A549 (cell line): ENCODE data around the gene SERPINB11. TPM values are rescaled to one million over a fixed set of nuclear protein-coding genes. Genes with fewer than 3 reads are reported as not detected.
A peak's percentile ranks its signal among the peaks of the same experiment; 100 is the strongest.

Source experiments
- ATAC-seq, 2 experiments: fragments of 200-7000 bp in 1 of 2; fragments of >200 bp in 1 of 2; cut with Nextera tagmentation in 1 of 2; cut with Tn5 transposase in 1 of 2; 3 replicates each; pipeline versions ENCODE4 v1.8.0 to v1.9.1; 2018 to 2020; ENCODE audit warnings: mild to moderate bottlenecking in 1 of 2, moderate library complexity in 1 of 2
- CTCF ChIA-PET: fragments of 300-600 bp; sonication (Branson Sonifier 250); formaldehyde crosslinking; extraction: SDS; loops from one replicate; lab custom pipeline; 2021; ENCODE audit warnings: antibody characterized with exemption, inconsistent platforms; lab: Yijun Ruan, JAX
- POLR2A ChIA-PET: fragments of 350-600 bp; formaldehyde crosslinking; extraction: SDS; loops from one replicate; lab custom pipeline; 2021; ENCODE audit warnings: antibody characterized with exemption, inconsistent platforms; lab: Yijun Ruan, JAX
- DNase-seq, 2 experiments: peaks; one replicate each; pipeline versions ENCODE4 v3.0.0 to v3.0.0-alpha.2; 2011 to 2016; ENCODE audit warnings: low read depth in 1 of 2, low spot score in 1 of 2
- FAIRE-seq: peaks from 2 replicates; lab custom pipeline; 2011; peaks lifted over from hg19 to GRCh38; lab: Jason Lieb, UNC
- H3K27ac ChIP-seq, 2 experiments: fragments of >200 bp; sonication (Bioruptor Twin); formaldehyde crosslinking; 3 replicates each; pipeline ENCODE4 v1.5.1; 2016 to 2017
- H3K4me1 ChIP-seq: fragments of >200 bp; sonication (Bioruptor Twin); formaldehyde crosslinking; 3 replicates; pipeline ENCODE4 v1.6.1; 2016
- H3K4me2 ChIP-seq: fragments of >200 bp; sonication (Bioruptor Twin); formaldehyde crosslinking; 3 replicates; pipeline ENCODE4 v1.6.1; 2016
- H3K4me3 ChIP-seq: fragments of >200 bp; sonication (Bioruptor Twin); formaldehyde crosslinking; 3 replicates; pipeline ENCODE4 v1.5.1; 2016
- H3K9me3 ChIP-seq: fragments of >200 bp; sonication (Bioruptor Twin); formaldehyde crosslinking; 3 replicates; pipeline ENCODE4 v1.6.1; 2016
- CBX2 ChIP-seq: fragments of 200-600 bp; sonication (generic); IDR thresholded peaks from 2 replicates; pipeline ENCODE4 v1.6.1; 2016; ENCODE audit warnings: low read depth, mild to moderate bottlenecking, borderline replicate concordance
- CBX8 ChIP-seq: fragments of 200-600 bp; sonication (generic); IDR thresholded peaks from 2 replicates; pipeline ENCODE4 v1.6.1; 2016
- CHD4 ChIP-seq: fragments of 200-600 bp; sonication (generic); IDR thresholded peaks from 2 replicates; pipeline ENCODE4 v1.6.1; 2016; ENCODE audit warnings: antibody characterized with exemption, mild to moderate bottlenecking, borderline replicate concordance
- EHMT2 ChIP-seq: fragments of 200-600 bp; sonication (generic); IDR thresholded peaks from 2 replicates; pipeline ENCODE4 v1.6.1; 2016; ENCODE audit warnings: antibody characterized with exemption, low read depth, mild to moderate bottlenecking, moderate library complexity
- FOSB ChIP-seq: fragments of 250-450 bp; sonication (Bioruptor Pico); IDR thresholded peaks from 2 replicates; pipeline ENCODE4 v1.5.0; 2020; ENCODE audit warnings: mild to moderate bottlenecking, moderate library complexity
- FOSL2 ChIP-seq, 2 experiments: fragments of 450-650 bp in 1 of 2; fragments of >200 bp in 1 of 2; sonication (Bioruptor Twin) in 1 of 2; formaldehyde crosslinking; IDR thresholded peaks; 2 replicates each; pipeline versions ENCODE4 v1.5.0 to v1.6.1; 2016 to 2020; ENCODE audit warnings: mild to moderate bottlenecking in 1 of 2, moderate library complexity in 1 of 2
- FOXS1 ChIP-seq: fragments of 250-450 bp; sonication (Bioruptor Pico); IDR thresholded peaks from 2 replicates; pipeline ENCODE4 v1.5.0; 2020; ENCODE audit warnings: mild to moderate bottlenecking, moderate library complexity
- HEYL ChIP-seq: fragments of 250-450 bp; sonication (Bioruptor Pico); IDR thresholded peaks from 2 replicates; pipeline ENCODE4 v1.8.0; 2021; ENCODE audit warnings: mild to moderate bottlenecking, moderate library complexity
- HOXA7 ChIP-seq: fragments of 250-450 bp; sonication (Bioruptor Pico); IDR thresholded peaks from 2 replicates; pipeline ENCODE4 v1.5.0; 2020; ENCODE audit warnings: mild to moderate bottlenecking, moderate library complexity
- HOXB13 ChIP-seq: fragments of 250-450 bp; sonication (Bioruptor Pico); IDR thresholded peaks from 2 replicates; pipeline ENCODE4 v1.5.0; 2020; ENCODE audit warnings: low read depth, mild to moderate bottlenecking, moderate library complexity
- JUNB ChIP-seq: fragments of >200 bp; sonication (Bioruptor Twin); formaldehyde crosslinking; IDR thresholded peaks from 2 replicates; pipeline ENCODE4 v1.6.1; 2016
- KDM5A ChIP-seq: fragments of 200-600 bp; sonication (generic); IDR thresholded peaks from 2 replicates; pipeline ENCODE4 v1.6.1; 2016; ENCODE audit warnings: antibody characterized with exemption, mild to moderate bottlenecking
- MYC ChIP-seq: IDR thresholded peaks from 2 replicates; pipeline ENCODE4 v1.6.1; 2012; ENCODE audit warnings: mild to moderate bottlenecking, inconsistent platforms, low read length, improper control_type of control experiment, borderline replicate concordance
- NFE2L2 ChIP-seq: fragments of 150-350 bp; conservative IDR thresholded peaks from 2 replicates; pipeline ENCODE4 v1.6.1; 2014; ENCODE audit warnings: low read length
- NR3C1 ChIP-seq: fragments of >200 bp; sonication (Bioruptor Twin); formaldehyde crosslinking; IDR thresholded peaks from 3 replicates; pipeline ENCODE4 v1.6.1; 2017
- POLR2A ChIP-seq: IDR thresholded peaks from 2 replicates; pipeline ENCODE4 v1.6.1; 2012; ENCODE audit warnings: mild to moderate bottlenecking, low read length
- POLR2AphosphoS2 ChIP-seq: conservative IDR thresholded peaks from 2 replicates; pipeline ENCODE4 v1.6.1; 2012; ENCODE audit warnings: low read length, improper control_type of control experiment, inconsistent platforms
- RAD21 ChIP-seq, 2 experiments: fragments of >200 bp in 1 of 2; sonication (Bioruptor Twin) in 1 of 2; formaldehyde crosslinking in 1 of 2; IDR thresholded peaks in 1 of 2; conservative IDR thresholded peaks in 1 of 2; 2 replicates in 1 of 2; 3 replicates in 1 of 2; pipeline ENCODE4 v1.6.1; 2012 to 2018; ENCODE audit warnings: inconsistent platforms in 1 of 2
- RCOR1 ChIP-seq: fragments of 150-350 bp; IDR thresholded peaks from 2 replicates; pipeline ENCODE4 v1.6.1; 2014; ENCODE audit warnings: antibody characterized with exemption, low read length, low read depth
- SMC3 ChIP-seq: fragments of >200 bp; sonication (Bioruptor Twin); formaldehyde crosslinking; IDR thresholded peaks from 3 replicates; pipeline ENCODE4 v1.6.1; 2018; ENCODE audit warnings: inconsistent platforms
- SREBF2 ChIP-seq: fragments of 450-650 bp; IDR thresholded peaks from 2 replicates; pipeline ENCODE4 v1.6.1; 2014; ENCODE audit warnings: mild to moderate bottlenecking, moderate library complexity
- TFCP2L1 ChIP-seq: fragments of 250-450 bp; sonication (Bioruptor Pico); IDR thresholded peaks from 2 replicates; pipeline ENCODE4 v1.5.0; 2021; ENCODE audit warnings: mild to moderate bottlenecking
- ZFP36 ChIP-seq: fragments of 450-650 bp; IDR thresholded peaks from 2 replicates; pipeline ENCODE4 v1.6.1; 2014; ENCODE audit warnings: borderline replicate concordance; ENCODE audit not compliant: partially characterized antibody
- ZSCAN20 ChIP-seq: fragments of 250-450 bp; sonication (Bioruptor Pico); IDR thresholded peaks from 2 replicates; pipeline ENCODE4 v1.8.0; 2022; ENCODE audit warnings: mild to moderate bottlenecking, moderate library complexity
- WGBS: methylation state at CpG from one replicate; pipeline ENCODE4 v1.1.6; 2017; ENCODE audit errors: missing lambda C conversion rate; 5-methylcytosine and 5-hydroxymethylcytosine counted together
- polyA plus RNA-seq, 4 experiments: library from polyadenylated mRNA; depleted of rRNA in 3 of 4; stranded (reverse); fragments of >200 nt; fragmentation: RNase III in 1 of 4; extraction: RNeasy Plus Mini Kit Qiagen cat#74134 plus additional on column Dnase treatment in 1 of 4; gene quantifications; 2 replicates in 3 of 4; 3 replicates in 1 of 4; pipeline ENCODE4 v1.2.3, GENCODE V29; 2011 to 2017
- TF ChIP-seq, protein P1 (sequence below): fragments of 150-350 bp; IDR thresholded peaks from 2 replicates; pipeline ENCODE4 v1.6.1; 2014; ENCODE audit warnings: low read depth, mild to moderate bottlenecking, low read length
- TF ChIP-seq, protein P2 (sequence below): fragments of 200-600 bp; sonication (generic); IDR thresholded peaks from 2 replicates; pipeline ENCODE4 v1.6.1; 2016; ENCODE audit warnings: antibody characterized with exemption, mild to moderate bottlenecking, moderate library complexity

Gene SERPINB11
- polyA plus RNA-seq, 2 of the 4 experiments (the other 2 are of a cell fraction), result 0.22 TPM; not detected in 1

DNA sequence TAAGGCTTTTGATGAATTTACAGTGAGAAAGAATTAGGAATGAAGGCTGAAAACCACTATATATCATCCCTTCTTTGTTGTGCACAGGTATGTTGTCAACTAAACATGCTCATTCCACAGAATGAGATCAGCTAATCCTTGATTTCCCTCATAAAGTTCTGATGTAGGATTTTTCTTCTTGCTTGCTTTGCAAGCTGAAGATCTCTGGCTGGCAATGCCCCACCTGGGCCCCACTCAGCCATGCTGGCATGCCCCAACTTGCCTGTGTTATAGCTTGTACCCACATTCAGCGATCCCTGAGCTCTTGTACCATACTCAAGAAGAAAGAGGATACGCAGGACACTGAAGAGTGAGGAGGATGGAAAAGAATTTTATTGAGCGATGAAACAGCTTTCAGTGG is 18.0 kb upstream of the SERPINB11 start:
- DNase-seq (no peak), FAIRE-seq (no peak), ATAC-seq (no peak)
- no peak overlapping the region for H3K4me3 ChIP-seq
- TF ChIP-seq NFE2L2 (no peak), ZFP36 (no peak), FOXS1 (CRISPR knock-in tag) (no peak), SREBF2 (no peak), SMC3 (no peak), NR3C1 (no peak), HEYL (no peak), CHD4 (no peak), MYC (no peak), HOXB13 (CRISPR knock-in tag) (no peak), FOSB (CRISPR knock-in tag) (no peak), TFCP2L1 (CRISPR knock-in tag) (no peak), HOXA7 (CRISPR knock-in tag) (no peak), RCOR1 (no peak), RAD21 (conservative IDR thresholded peaks at IDR 0.05 in 1 of 2, IDR thresholded peaks at IDR 0.05 in 1 of 2) (no peak), FOSL2 (IDR thresholded peaks at IDR 0.05) (no peak), FOSL2 (CRISPR knock-in tag; IDR thresholded peaks at IDR 0.05) (no peak), JUNB (no peak)
- TF ChIP-seq, protein P1, sequence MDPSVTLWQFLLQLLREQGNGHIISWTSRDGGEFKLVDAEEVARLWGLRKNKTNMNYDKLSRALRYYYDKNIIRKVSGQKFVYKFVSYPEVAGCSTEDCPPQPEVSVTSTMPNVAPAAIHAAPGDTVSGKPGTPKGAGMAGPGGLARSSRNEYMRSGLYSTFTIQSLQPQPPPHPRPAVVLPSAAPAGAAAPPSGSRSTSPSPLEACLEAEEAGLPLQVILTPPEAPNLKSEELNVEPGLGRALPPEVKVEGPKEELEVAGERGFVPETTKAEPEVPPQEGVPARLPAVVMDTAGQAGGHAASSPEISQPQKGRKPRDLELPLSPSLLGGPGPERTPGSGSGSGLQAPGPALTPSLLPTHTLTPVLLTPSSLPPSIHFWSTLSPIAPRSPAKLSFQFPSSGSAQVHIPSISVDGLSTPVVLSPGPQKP, result no peak
- WGBS, result 53% methylated on average over 3 of the region's 3 CpGs
- ChIA-PET POLR2A (no interaction called here), CTCF (no interaction called here)
- H3K4me1 ChIP-seq, result peaks cover 27% of the 10 kb centered on the region
- H3K27ac ChIP-seq, result peak overlapping the region; percentile 50 to 85; a peak in 5 of 6 replicates
- H3K9me3 ChIP-seq, result no peaks in the 10 kb centered on the region
- H3K4me2 ChIP-seq, result no peak overlapping the region

DNA sequence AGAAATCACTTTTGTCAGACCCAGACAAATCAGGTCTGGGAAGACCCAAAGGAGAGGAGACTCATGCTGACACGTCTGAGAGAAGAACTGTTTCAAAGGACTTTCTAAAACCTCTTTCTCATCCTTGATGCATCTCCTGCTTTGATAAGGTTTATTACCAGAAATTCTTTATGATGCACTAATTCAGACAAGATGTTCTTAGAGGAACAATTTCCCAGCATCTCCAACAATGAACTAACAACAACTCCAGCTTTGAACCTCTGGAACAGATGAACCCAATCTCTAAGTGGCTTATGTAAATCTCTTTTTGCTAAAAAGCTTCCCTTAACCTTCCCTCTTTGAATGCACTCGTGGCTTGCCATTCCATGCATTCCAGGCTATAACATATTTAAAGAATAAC is 15.9 kb upstream of the SERPINB11 start:
- Histone ChIP-seq H3K4me2 (no peak overlapping the region), H3K27ac (no peak overlapping the region), H3K4me3 (no peak overlapping the region), H3K9me3 (0 out of 3 replicates have a peak, but pooled peaks cover 3% of the 10 kb centered on the region), H3K4me1 (peaks cover 20% of the 10 kb centered on the region)
- no peak for TF ChIP-seq JUNB
- TF ChIP-seq CBX8, result no peak
- no peak for TF ChIP-seq HOXA7 (CRISPR knock-in tag)
- TF ChIP-seq ZSCAN20 (CRISPR knock-in tag), result no peak
- no peak for TF ChIP-seq POLR2A
- no peak for TF ChIP-seq FOSL2 (IDR thresholded peaks at IDR 0.05)
- TF ChIP-seq FOSL2 (CRISPR knock-in tag; IDR thresholded peaks at IDR 0.05), result no peak
- TF ChIP-seq POLR2AphosphoS2, result no peak
- TF ChIP-seq FOXS1 (CRISPR knock-in tag), result no peak
- TF ChIP-seq KDM5A, result no peak
- TF ChIP-seq, protein P2, sequence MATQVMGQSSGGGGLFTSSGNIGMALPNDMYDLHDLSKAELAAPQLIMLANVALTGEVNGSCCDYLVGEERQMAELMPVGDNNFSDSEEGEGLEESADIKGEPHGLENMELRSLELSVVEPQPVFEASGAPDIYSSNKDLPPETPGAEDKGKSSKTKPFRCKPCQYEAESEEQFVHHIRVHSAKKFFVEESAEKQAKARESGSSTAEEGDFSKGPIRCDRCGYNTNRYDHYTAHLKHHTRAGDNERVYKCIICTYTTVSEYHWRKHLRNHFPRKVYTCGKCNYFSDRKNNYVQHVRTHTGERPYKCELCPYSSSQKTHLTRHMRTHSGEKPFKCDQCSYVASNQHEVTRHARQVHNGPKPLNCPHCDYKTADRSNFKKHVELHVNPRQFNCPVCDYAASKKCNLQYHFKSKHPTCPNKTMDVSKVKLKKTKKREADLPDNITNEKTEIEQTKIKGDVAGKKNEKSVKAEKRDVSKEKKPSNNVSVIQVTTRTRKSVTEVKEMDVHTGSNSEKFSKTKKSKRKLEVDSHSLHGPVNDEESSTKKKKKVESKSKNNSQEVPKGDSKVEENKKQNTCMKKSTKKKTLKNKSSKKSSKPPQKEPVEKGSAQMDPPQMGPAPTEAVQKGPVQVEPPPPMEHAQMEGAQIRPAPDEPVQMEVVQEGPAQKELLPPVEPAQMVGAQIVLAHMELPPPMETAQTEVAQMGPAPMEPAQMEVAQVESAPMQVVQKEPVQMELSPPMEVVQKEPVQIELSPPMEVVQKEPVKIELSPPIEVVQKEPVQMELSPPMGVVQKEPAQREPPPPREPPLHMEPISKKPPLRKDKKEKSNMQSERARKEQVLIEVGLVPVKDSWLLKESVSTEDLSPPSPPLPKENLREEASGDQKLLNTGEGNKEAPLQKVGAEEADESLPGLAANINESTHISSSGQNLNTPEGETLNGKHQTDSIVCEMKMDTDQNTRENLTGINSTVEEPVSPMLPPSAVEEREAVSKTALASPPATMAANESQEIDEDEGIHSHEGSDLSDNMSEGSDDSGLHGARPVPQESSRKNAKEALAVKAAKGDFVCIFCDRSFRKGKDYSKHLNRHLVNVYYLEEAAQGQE, result no peak
- TF ChIP-seq EHMT2, result no peak
- TF ChIP-seq CBX2, result no peak
- ChIA-PET CTCF (no interaction called here), POLR2A (no interaction called here)
- 46% methylated on average over 2 of the region's 2 CpGs for WGBS
- no peak for ATAC-seq
- no peak for FAIRE-seq
- DNase-seq, result no peak
